ENCODE measurements around the gene CSMD2.

CSMD2 gene

DNA sequence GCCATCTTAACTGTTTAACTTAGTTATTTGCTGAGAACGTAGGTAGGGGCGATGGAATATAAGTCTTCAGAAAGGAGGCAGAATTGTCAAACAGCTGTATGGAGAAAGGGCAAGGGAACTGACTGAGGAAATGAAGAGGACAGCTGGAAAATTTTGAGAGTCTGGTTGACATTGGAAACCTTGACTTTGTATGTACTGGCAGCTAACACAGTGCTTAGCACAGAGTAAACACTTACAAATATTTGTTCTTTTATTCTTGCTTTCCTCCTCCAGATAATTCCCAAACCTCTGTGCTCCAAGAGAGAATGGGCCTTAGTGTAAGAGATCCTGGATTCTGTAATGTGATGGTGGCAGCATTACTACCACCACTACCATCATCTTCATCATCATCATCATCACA is 601.3 kb downstream of the CSMD2 start:
- no peak for DNase-seq
- Histone ChIP-seq H3K4ac (ENCODE audit: low read depth in 1 of 2, low read length in 2 of 2) (no peak overlapping the region), H3K18ac (ENCODE audit: low read depth in 1 of 2, low read length in 2 of 2) (no peak overlapping the region)

GRCh38 chr1:33562563-33562962 is 602.5 kb downstream of the CSMD2 start:
- Histone ChIP-seq H2BK5ac (ENCODE audit: low read depth, low read length, poor library complexity, severe bottlenecking) (no peak overlapping the region), H3K79me1 (replicated peaks; ENCODE audit: low read length, poor library complexity, severe bottlenecking) (no peaks in the 10 kb centered on the region), H3K14ac (ENCODE audit: low read length in 2 of 2) (no peak overlapping the region), H3K9ac (ENCODE audit: low read length) (no peak overlapping the region), H3K4ac (ENCODE audit: low read depth in 1 of 2, low read length in 2 of 2) (no peak overlapping the region), H3K18ac (ENCODE audit: low read depth in 1 of 2, low read length in 2 of 2) (no peak overlapping the region), H4K91ac (ENCODE audit: low read length) (no peak overlapping the region), H3K4me1 (ENCODE audit: control insufficient read depth, insufficient read depth, low read depth, low read length) (no peaks in the 10 kb centered on the region), H3K23ac (ENCODE audit: low read length in 2 of 2) (no peak overlapping the region), H2BK12ac (ENCODE audit: low read length in 2 of 2) (no peak overlapping the region), H3K9me3 (ENCODE audit: control insufficient read depth, low read length) (peaks cover 4% of the 10 kb centered on the region), H3K27me3 (ENCODE audit: control insufficient read depth in 1 of 2, insufficient read depth in 1 of 2, low read length in 2 of 2) (peaks cover 0 to 3% of the 10 kb centered on the region in 2 experiments), H2BK15ac (ENCODE audit: low read depth, poor library complexity, severe bottlenecking) (no peak overlapping the region), H3K27ac (ENCODE audit: low read length, poor library complexity, severe bottlenecking) (no peak overlapping the region), H3K4me3 (ENCODE audit: insufficient read depth in 1 of 2, low read depth in 1 of 2, low read length in 2 of 2) (no peak overlapping the region), H3K36me3 (ENCODE audit: control insufficient read depth in 1 of 2, insufficient read depth in 2 of 2, low read depth in 1 of 2, low read length in 2 of 2) (peaks cover 0 to 25% of the 10 kb centered on the region in 2 experiments), H3K4me2 (ENCODE audit: low read length, poor library complexity, severe bottlenecking) (no peak overlapping the region), H4K8ac (ENCODE audit: low read length) (no peak overlapping the region), H2AK5ac (ENCODE audit: low read length, severe bottlenecking) (no peak overlapping the region), H2AFZ (ENCODE audit: low read depth, low read length) (no peak overlapping the region), H2BK120ac (ENCODE audit: low read depth, low read length) (no peak overlapping the region)
- no peak for DNase-seq
- 78% methylated on average over 4 of the region's 4 CpGs for WGBS

More for the DNA sequence above, 601.3 kb downstream of the CSMD2 start:
- no peak overlapping the region for H3K4me2 ChIP-seq (ENCODE audit: low read length, poor library complexity, severe bottlenecking)
- H2BK120ac ChIP-seq (ENCODE audit: low read depth, low read length): no peak overlapping the region
- peaks cover 4% of the 10 kb centered on the region for H3K9me3 ChIP-seq (ENCODE audit: control insufficient read depth, low read length)
- H4K8ac ChIP-seq (ENCODE audit: low read length): no peak overlapping the region
- H2BK15ac ChIP-seq (ENCODE audit: low read depth, poor library complexity, severe bottlenecking): no peak overlapping the region
- H3K36me3 ChIP-seq (ENCODE audit: control insufficient read depth in 1 of 2, insufficient read depth in 2 of 2, low read depth in 1 of 2, low read length in 2 of 2): peaks cover 0 to 25% of the 10 kb centered on the region in 2 experiments
- WGBS: 69% methylated on average over 2 of the region's 2 CpGs
- no peak overlapping the region for H2AFZ ChIP-seq (ENCODE audit: low read depth, low read length)
- H4K91ac ChIP-seq (ENCODE audit: low read length): no peak overlapping the region
- no peaks in the 10 kb centered on the region for H3K4me1 ChIP-seq (ENCODE audit: control insufficient read depth, insufficient read depth, low read depth, low read length)
- no peak overlapping the region for H2AK5ac ChIP-seq (ENCODE audit: low read length, severe bottlenecking)
- H3K23ac ChIP-seq (ENCODE audit: low read length in 2 of 2): no peak overlapping the region
- no peak overlapping the region for H3K4me3 ChIP-seq (ENCODE audit: insufficient read depth in 1 of 2, low read depth in 1 of 2, low read length in 2 of 2)
- H2BK5ac ChIP-seq (ENCODE audit: low read depth, low read length, poor library complexity, severe bottlenecking): no peak overlapping the region
- H3K79me1 ChIP-seq (replicated peaks; ENCODE audit: low read length, poor library complexity, severe bottlenecking): no peaks in the 10 kb centered on the region
- peaks cover 0 to 3% of the 10 kb centered on the region in 2 experiments for H3K27me3 ChIP-seq (ENCODE audit: control insufficient read depth in 1 of 2, insufficient read depth in 1 of 2, low read length in 2 of 2)
- H2BK12ac ChIP-seq (ENCODE audit: low read length in 2 of 2): no peak overlapping the region
- no peak overlapping the region for H3K27ac ChIP-seq (ENCODE audit: low read length, poor library complexity, severe bottlenecking)
- no peak overlapping the region for H3K14ac ChIP-seq (ENCODE audit: low read length in 2 of 2)
- H3K9ac ChIP-seq (ENCODE audit: low read length): no peak overlapping the region

DNA sequence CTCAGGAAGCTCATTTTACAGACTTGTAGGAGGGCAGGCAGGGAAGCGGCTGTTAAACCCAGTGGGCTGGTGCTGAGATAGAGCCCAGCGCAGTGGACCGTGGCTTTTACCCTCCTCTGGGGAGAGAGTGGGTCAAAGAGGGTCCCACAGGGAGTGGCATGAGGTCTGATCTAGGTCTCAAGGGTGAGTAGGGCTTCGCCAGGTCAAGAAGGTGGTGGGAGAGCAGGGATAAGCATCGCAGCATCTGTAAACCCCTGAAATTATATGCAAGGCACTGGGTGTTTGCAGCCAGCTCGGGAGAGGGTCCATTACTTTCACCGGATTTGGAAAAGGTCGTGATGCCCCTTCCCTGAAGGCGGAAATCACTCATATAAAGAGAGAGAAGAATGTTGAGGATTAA is 603.5 kb downstream of the CSMD2 start:
- Histone ChIP-seq H3K36me3 (ENCODE audit: control insufficient read depth in 1 of 2, insufficient read depth in 2 of 2, low read depth in 1 of 2, low read length in 2 of 2) (peaks cover 0 to 31% of the 10 kb centered on the region in 2 experiments), H3K9ac (ENCODE audit: low read length) (no peak overlapping the region), H4K91ac (ENCODE audit: low read length) (no peak overlapping the region), H3K9me3 (ENCODE audit: control insufficient read depth, low read length) (peaks cover 4% of the 10 kb centered on the region), H2BK5ac (ENCODE audit: low read depth, low read length, poor library complexity, severe bottlenecking) (no peak overlapping the region), H3K27ac (ENCODE audit: low read length, poor library complexity, severe bottlenecking) (no peak overlapping the region), H3K23ac (ENCODE audit: low read length in 2 of 2) (no peak overlapping the region), H3K4me2 (ENCODE audit: low read length, poor library complexity, severe bottlenecking) (no peak overlapping the region), H3K4me3 (ENCODE audit: insufficient read depth in 1 of 2, low read depth in 1 of 2, low read length in 2 of 2) (no peak overlapping the region), H2BK15ac (ENCODE audit: low read depth, poor library complexity, severe bottlenecking) (no peak overlapping the region), H3K14ac (ENCODE audit: low read length in 2 of 2) (no peak overlapping the region), H2BK12ac (ENCODE audit: low read length in 2 of 2) (no peak overlapping the region), H3K18ac (ENCODE audit: low read depth in 1 of 2, low read length in 2 of 2) (no peak overlapping the region), H3K4me1 (ENCODE audit: control insufficient read depth, insufficient read depth, low read depth, low read length) (no peaks in the 10 kb centered on the region), H3K27me3 (ENCODE audit: control insufficient read depth in 1 of 2, insufficient read depth in 1 of 2, low read length in 2 of 2) (peaks cover 0 to 3% of the 10 kb centered on the region in 2 experiments), H2AK5ac (ENCODE audit: low read length, severe bottlenecking) (no peak overlapping the region), H3K4ac (ENCODE audit: low read depth in 1 of 2, low read length in 2 of 2) (no peak overlapping the region), H2AFZ (ENCODE audit: low read depth, low read length) (no peak overlapping the region), H2BK120ac (ENCODE audit: low read depth, low read length) (no peak overlapping the region), H3K79me1 (replicated peaks; ENCODE audit: low read length, poor library complexity, severe bottlenecking) (no peaks in the 10 kb centered on the region), H4K8ac (ENCODE audit: low read length) (no peak overlapping the region)
- 69% methylated on average over 9 of the region's 9 CpGs for WGBS
- DNase-seq: no peak

GRCh38 chr1:33560680-33561079 is 604.4 kb downstream of the CSMD2 start:
- H3K4ac ChIP-seq (ENCODE audit: low read depth in 1 of 2, low read length in 2 of 2): no peak overlapping the region
- no peak overlapping the region for H2AFZ ChIP-seq (ENCODE audit: low read depth, low read length)
- no peak overlapping the region for H3K23ac ChIP-seq (ENCODE audit: low read length in 2 of 2)
- H2AK5ac ChIP-seq (ENCODE audit: low read length, severe bottlenecking): no peak overlapping the region
- no peak overlapping the region for H2BK5ac ChIP-seq (ENCODE audit: low read depth, low read length, poor library complexity, severe bottlenecking)
- no peak overlapping the region for H3K4me2 ChIP-seq (ENCODE audit: low read length, poor library complexity, severe bottlenecking)
- no peak overlapping the region for H3K27ac ChIP-seq (ENCODE audit: low read length, poor library complexity, severe bottlenecking)
- no peak overlapping the region for H4K91ac ChIP-seq (ENCODE audit: low read length)
- H4K8ac ChIP-seq (ENCODE audit: low read length): no peak overlapping the region
- H3K9ac ChIP-seq (ENCODE audit: low read length): no peak overlapping the region
- no peak for DNase-seq
- no peak overlapping the region for H3K4me3 ChIP-seq (ENCODE audit: insufficient read depth in 1 of 2, low read depth in 1 of 2, low read length in 2 of 2)
- H3K36me3 ChIP-seq (ENCODE audit: control insufficient read depth in 1 of 2, insufficient read depth in 2 of 2, low read depth in 1 of 2, low read length in 2 of 2): peaks cover 0 to 37% of the 10 kb centered on the region in 2 experiments
- peaks cover 0 to 3% of the 10 kb centered on the region in 2 experiments for H3K27me3 ChIP-seq (ENCODE audit: control insufficient read depth in 1 of 2, insufficient read depth in 1 of 2, low read length in 2 of 2)
- H2BK12ac ChIP-seq (ENCODE audit: low read length in 2 of 2): no peak overlapping the region
- H3K79me1 ChIP-seq (replicated peaks; ENCODE audit: low read length, poor library complexity, severe bottlenecking): no peaks in the 10 kb centered on the region
- no peak overlapping the region for H2BK15ac ChIP-seq (ENCODE audit: low read depth, poor library complexity, severe bottlenecking)
- 75% methylated on average over 3 of the region's 3 CpGs for WGBS
- H3K4me1 ChIP-seq (ENCODE audit: control insufficient read depth, insufficient read depth, low read depth, low read length): no peaks in the 10 kb centered on the region
- H2BK120ac ChIP-seq (ENCODE audit: low read depth, low read length): no peak overlapping the region
- H3K14ac ChIP-seq (ENCODE audit: low read length in 2 of 2): no peak overlapping the region
- peaks cover 9% of the 10 kb centered on the region for H3K9me3 ChIP-seq (ENCODE audit: control insufficient read depth, low read length)
- no peak overlapping the region for H3K18ac ChIP-seq (ENCODE audit: low read depth in 1 of 2, low read length in 2 of 2)
